Measurements from ENCODE around the gene ALDH18A1.
"Not testable (repeated sequence)": the region's sequence is repeated elsewhere in the genome, so short reads cannot be mapped to it uniquely, and the experiment has no call there.

Gene ALDH18A1

GRCh38 chr10:95651346-95652060 is 5.0 kb downstream of the ALDH18A1 start:
- in situ Hi-C loops (cut with MboI; ENCODE audit: low sequenced_read_pairs): no loop called here

DNA sequence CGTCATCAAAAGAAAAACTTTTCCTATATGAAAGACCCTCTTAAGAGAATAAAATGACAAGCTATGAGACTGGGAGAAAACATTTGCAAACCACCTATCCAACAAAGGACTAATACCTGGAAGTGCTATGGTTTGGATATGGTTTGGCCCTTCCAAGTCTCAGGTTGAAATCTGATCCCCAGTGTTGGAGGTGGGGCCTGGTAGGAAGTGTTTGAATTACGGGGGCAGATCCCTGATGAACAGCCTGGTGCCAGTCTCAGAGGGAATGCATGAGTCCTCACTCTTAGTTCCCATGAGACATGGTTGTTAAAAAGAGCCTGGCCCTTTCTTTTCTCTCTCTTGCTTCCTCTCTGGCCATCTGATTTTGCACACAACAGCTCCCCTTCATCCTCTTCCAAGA is 6.3 kb downstream of the ALDH18A1 start:
- in situ Hi-C loops (cut with MboI; ENCODE audit: low sequenced_read_pairs): no loop called here

DNA sequence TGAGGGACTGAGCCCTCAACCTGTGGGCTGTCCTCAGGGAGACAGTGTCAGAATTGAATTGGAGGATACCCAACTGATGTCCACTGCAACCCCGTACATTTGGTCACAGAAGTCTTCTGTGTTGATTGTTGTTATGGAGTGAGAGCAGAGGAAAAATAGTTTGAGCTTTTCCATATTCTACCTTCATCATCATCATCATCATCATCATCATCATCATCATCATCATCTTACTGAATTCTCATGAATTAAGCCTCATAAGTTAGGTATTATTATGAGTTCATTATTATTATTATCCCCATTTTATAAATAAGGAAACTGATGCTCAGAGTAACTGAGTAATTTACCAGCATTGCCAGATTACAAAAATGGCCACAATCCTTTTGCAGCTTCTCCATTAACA is 8.4 kb downstream of the ALDH18A1 start:
- in situ Hi-C loops (cut with MboI; ENCODE audit: low sequenced_read_pairs): no loop called here

- in situ Hi-C loops (cut with MboI; ENCODE audit: low sequenced_read_pairs): no loop called here
Measured at GRCh38 chr10:95646160-95646559, 10.4 kb downstream of the ALDH18A1 start.

DNA sequence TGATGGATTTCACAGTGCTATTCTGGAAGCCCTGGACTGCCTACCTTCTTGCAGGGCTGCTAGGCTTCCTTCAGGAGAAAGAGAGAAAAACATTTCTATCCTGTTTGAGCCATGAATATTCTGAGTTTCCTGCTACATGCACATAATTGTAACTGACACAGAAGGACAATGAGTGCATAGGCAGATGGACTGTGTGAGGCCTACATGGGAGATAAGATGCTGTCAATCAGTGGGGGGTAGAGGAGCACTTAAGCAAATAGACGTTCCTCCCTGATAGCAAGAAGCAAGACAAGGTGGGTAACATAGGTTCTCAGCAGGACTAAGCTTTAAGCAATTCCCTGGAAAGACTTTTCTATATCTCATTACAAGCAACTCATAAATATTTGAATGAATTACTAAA is 11.6 kb downstream of the ALDH18A1 start:
- in situ Hi-C loops (cut with MboI; ENCODE audit: low sequenced_read_pairs): no loop called here

DNA sequence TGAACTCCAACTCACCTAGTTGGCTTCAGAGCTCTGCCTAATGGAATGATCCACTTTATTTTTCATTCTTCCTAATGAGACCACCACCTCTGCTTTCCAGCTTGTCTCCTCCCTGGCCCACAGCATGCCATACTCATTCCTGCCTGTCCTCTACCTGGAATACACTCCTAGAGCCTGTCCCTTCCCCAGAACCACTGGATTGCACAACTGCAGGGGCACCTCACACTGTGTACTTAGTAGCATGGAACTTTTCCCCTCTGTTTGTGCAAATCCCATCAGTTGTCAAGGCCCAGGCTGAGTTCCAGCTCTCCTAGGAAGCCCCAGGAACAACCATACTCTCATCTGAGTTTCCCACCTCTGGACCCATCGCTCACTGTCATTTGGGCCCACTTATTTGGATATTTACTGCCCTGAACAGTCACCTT is 15.6 kb downstream of the ALDH18A1 start:
- in situ Hi-C loops (cut with MboI; ENCODE audit: low sequenced_read_pairs): no loop called here

- in situ Hi-C loops (cut with MboI; ENCODE audit: low sequenced_read_pairs): no loop called here
Measured at GRCh38 chr10:95637911-95638310, 18.6 kb downstream of the ALDH18A1 start.

- in situ Hi-C loops (cut with MboI; ENCODE audit: low sequenced_read_pairs): no loop called here
Measured at GRCh38 chr10:95637140-95637539, 19.4 kb downstream of the ALDH18A1 start.

- in situ Hi-C loops (cut with MboI; ENCODE audit: low sequenced_read_pairs): no loop called here
Measured at GRCh38 chr10:95635319-95635733, 21.2 kb downstream of the ALDH18A1 start.

GRCh38 chr10:95628786-95629185 is 27.7 kb downstream of the ALDH18A1 start:
- in situ Hi-C loops (cut with MboI; ENCODE audit: low sequenced_read_pairs): no loop called here

DNA sequence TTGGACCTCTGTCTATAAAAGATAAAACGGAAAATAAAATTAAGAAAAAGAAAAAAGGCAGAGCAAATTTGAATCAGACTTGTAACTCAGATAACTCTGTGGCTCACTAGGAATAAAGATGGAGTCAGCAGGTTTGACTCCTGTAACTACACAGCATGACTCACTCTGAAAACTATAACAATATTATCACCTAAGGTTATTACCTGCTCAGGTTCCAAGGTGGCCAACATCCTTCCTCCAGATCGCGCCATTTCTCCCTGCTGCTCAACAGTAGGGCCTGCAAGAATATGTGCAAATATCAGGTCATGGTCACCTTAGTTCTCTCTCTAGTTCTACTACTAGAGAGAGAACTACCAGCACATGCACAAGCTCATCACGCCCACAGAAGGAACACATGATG is 30.0 kb downstream of the ALDH18A1 start:
- in situ Hi-C loops (cut with MboI; ENCODE audit: low sequenced_read_pairs): no loop called here

DNA sequence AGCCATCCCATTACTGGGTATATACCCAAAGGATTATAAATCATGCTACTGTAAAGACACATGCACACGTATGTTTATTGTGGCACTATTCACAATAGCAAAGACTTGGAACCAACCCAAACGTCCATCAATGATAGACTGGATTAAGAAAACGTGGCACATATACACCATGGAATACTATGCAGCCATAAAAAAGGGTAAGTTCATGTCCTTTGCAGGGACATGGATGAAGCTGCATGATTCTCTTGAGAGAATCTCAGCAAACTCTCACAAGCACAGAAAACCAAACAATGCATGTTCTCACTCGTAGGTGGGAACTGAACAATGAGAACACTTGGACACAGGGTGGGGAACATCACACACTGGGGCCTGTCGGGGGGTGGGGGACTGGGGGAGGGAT is 36.1 kb downstream of the ALDH18A1 start:
- in situ Hi-C loops (cut with MboI; ENCODE audit: low sequenced_read_pairs): not testable (repeated sequence)

GRCh38 chr10:95618101-95618500 is 38.4 kb downstream of the ALDH18A1 start:
- in situ Hi-C loops (cut with MboI; ENCODE audit: low sequenced_read_pairs): no loop called here

- in situ Hi-C loops (cut with MboI; ENCODE audit: low sequenced_read_pairs): no loop called here
Measured at GRCh38 chr10:95616446-95616845, 40.1 kb downstream of the ALDH18A1 start.

- in situ Hi-C loops (cut with MboI; ENCODE audit: low sequenced_read_pairs): no loop called here
Measured at GRCh38 chr10:95613330-95613729, 43.2 kb downstream of the ALDH18A1 start.

DNA sequence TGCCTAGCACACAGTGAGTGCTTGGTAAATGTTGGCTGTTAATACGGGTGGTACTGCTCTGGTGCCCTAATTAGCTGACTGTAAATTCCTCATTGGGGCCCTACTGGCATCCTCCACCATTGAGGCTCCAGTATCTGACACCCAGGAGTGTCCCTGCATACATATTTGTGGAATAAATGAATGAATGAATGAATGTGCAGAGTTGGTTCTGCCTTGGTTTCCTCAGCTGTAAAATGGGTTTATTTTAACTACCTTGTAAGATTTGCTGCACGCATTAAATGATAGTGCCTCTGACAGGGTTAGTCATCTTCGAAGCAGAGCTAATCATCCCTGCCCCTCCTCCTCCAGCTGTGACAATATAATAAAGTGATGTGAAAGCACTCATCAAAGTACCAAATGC is 45.8 kb downstream of the ALDH18A1 start:
- in situ Hi-C loops (cut with MboI; ENCODE audit: low sequenced_read_pairs): no loop called here

DNA sequence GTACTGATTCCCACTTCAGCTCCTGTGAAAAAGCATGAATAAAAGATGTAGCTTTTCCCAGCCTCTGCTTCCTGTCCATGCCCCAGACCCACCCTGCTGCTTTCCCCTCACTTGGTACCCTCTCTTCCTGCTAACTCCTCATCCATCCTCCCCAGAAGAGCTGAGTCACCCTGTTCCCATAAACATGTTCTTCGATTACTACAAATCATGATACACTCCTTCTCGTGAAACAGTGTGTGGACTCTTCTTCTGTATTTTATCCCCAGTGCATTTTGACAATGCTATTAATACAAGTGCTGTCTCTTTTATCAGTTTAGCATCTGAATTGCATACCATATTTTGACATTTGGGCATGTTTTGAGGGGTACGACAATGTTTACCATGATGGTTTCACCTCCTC is 49.6 kb downstream of the ALDH18A1 start:
- in situ Hi-C loops (cut with MboI; ENCODE audit: low sequenced_read_pairs): no loop called here

DNA sequence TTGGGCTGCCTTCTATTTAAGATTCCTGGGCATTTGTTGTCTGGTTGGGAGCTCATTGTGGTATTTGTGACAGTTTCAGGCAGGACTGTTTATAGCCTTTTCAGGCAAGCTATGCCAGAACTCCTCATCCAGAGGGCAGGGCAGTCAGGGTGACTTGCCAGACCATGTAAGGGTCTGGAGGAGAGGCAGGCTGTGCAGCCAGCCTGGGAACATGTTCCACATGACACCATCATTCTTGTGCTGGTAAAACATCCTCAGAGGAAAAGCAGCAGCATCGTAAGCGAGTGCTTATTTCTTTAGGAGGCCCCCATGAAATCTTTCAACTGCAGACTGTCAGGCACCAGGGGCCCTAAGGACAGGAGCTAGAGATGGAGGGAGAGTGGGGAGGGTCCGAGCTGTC is 51.3 kb downstream of the ALDH18A1 start:
- in situ Hi-C loops (cut with MboI; ENCODE audit: low sequenced_read_pairs): no loop called here

DNA sequence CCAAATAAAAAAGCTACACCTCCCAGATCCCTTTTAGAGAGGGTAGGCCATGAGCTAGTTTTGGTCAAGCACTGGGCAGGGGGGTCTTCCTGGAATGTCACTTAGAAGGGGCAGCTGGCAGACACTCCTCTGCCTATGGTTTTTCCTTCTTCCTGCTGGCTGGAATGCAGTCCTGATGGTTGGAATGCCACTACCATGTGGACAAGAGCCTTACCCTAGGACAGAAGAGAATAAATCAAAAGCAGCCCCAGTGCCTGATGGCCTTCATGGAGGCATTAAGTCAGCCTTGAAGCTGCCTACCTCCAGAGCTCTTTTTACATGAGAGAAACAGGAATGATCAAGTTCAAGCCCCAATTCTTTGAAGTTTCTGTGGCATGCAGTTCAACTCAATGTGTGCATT is 51.9 kb downstream of the ALDH18A1 start:
- in situ Hi-C loops (cut with MboI; ENCODE audit: low sequenced_read_pairs): no loop called here

DNA sequence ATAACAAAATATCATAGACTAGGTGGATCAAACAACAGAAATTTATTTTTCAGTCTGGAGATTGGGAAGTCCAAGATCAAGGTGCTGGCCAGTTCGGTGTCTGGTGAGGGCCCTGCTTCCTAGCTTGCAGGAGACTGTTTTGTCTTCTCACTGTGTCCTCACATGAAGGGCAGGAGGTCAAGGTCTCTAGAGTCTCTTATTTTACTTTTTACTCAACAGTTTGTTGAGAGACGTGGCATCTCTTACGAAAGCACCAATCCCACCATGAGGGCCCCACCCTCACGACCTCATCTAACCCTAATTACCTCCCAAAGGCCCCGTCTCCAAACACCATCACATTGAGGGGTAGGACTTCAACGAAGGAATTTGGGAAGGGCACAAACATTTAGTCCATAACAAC is 54.1 kb downstream of the ALDH18A1 start:
- in situ Hi-C loops (cut with MboI; ENCODE audit: low sequenced_read_pairs): no loop called here

DNA sequence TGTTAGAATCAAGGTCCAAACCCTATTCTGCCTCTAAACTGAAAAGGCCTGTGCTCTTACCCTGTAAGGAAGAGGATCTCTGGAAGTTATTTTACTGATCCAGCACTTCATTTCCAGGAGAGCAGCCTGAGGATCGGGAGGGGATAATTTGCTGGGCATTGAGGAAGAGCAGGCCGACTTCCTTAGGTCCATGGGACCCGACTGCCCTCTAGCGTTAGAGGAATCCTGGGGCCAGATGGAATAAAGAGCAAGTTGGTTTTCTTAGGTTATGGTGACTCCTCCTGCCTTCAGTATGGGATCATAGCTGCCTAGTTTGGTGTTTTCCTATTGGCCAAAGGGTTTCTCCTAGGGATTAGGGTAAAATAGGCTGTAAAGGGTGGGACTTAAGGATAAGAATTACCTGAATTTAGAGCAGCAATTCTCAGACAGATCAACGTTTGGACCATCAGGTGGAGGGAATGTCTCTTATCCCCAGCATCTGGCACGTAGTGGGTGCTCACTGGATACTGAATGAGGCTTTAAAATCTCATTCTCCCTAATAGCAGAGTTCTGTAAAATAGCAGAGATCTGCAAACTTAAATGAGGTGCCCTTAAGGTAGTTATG is 55.3 kb downstream of the ALDH18A1 start:
- in situ Hi-C loops (cut with MboI; ENCODE audit: low sequenced_read_pairs): no loop called here

GRCh38 chr10:95600158-95600557 is 56.4 kb downstream of the ALDH18A1 start:
- in situ Hi-C loops (cut with MboI; ENCODE audit: low sequenced_read_pairs): no loop called here

GRCh38 chr10:95597788-95598187 is 58.7 kb downstream of the ALDH18A1 start:
- in situ Hi-C loops (cut with MboI; ENCODE audit: low sequenced_read_pairs): loop anchor here (10.0 kb wide), 1 partner anchor 163 kb away; no protein-coding TSS in a partner anchor
